ENCODE data around the gene SLC29A1. TPM values are rescaled to one million over a fixed set of nuclear protein-coding genes. Genes with fewer than 3 reads are reported as not detected.
A peak's percentile ranks its signal among the peaks of the same experiment; 100 is the strongest.

The SLC29A1 gene
- total and polyA plus RNA-seq, 2 donors (not counting 3 experiments of a cell fraction or from before 2014, with no cell fraction given) = 202 to 539 TPM

GRCh38 chr6:44250067-44250717 is 26.8 kb downstream of the SLC29A1 start:
- dilution Hi-C loops (cut with MboI; ENCODE audit: extremely low pct_ligation_motif_present, low sequenced_read_pairs) = no loop called here
- CTCF ChIA-PET = no interaction called here
- Histone ChIP-seq H3K4me1 (ENCODE audit: control insufficient read depth, extremely low read depth, insufficient read depth, low read length) (peaks cover 26% of the 10 kb centered on the region), H3K9ac (replicated peaks; ENCODE audit: extremely low read depth, insufficient read depth, low read length) (no peak overlapping the region), H3K9me3 (replicated peaks; ENCODE audit: control insufficient read depth, insufficient read depth, low read length) (no peaks in the 10 kb centered on the region), H3K27me3 (ENCODE audit: control insufficient read depth in 2 of 2, insufficient read depth in 2 of 2, low read length in 2 of 2) (no peaks in the 10 kb centered on the region), H3K4me3 (replicated peaks in 1 of 3; ENCODE audit: insufficient read depth in 1 of 3, low read depth in 1 of 3, low read length in 3 of 3) (no peak overlapping the region), H3K4me2 (ENCODE audit: insufficient read depth, low read length) (peak overlapping the region; percentile 13), H3K36me3 (ENCODE audit: control insufficient read depth in 2 of 2, extremely low read depth in 1 of 2, insufficient read depth in 2 of 2, low read length in 2 of 2) (peaks cover 45 to 48% of the 10 kb centered on the region in 2 experiments), H3K9me1 (replicated peaks; ENCODE audit: control insufficient read depth, extremely low read depth, insufficient read depth, low read length) (no peaks in the 10 kb centered on the region), H2AFZ (ENCODE audit: low read depth, low read length) (no peak overlapping the region), H3K79me2 (ENCODE audit: control insufficient read depth, insufficient read depth, low read length) (peaks cover 64% of the 10 kb centered on the region), H4K20me1 (replicated peaks; ENCODE audit: control insufficient read depth, extremely low read depth, insufficient read depth, low read length) (peaks cover 9% of the 10 kb centered on the region), H3K27ac (ENCODE audit: insufficient read depth, low read depth, low read length) (no peak overlapping the region)
- TF ChIP-seq GATA2 (IDR thresholded peaks at IDR 0.05; ENCODE audit: insufficient read depth, insufficient read length, low read depth, low read length) (no peak), POLR2A (IDR thresholded peaks at IDR 0.05; ENCODE audit: low read depth, low read length) (peak; percentile 56)
- FAIRE-seq (no peak), DNase-seq (ENCODE audit: low read depth, low spot score) (no peak)
- intact Hi-C loops (cut with micrococcal nuclease) = no loop called here
- POLR2A ChIA-PET = no interaction called here
- TSS peak; percentile 17 for BruUV-seq (replicated peaks)

- no TSS peak for BruUV-seq (replicated peaks)
- Histone ChIP-seq H3K4me2 (ENCODE audit: insufficient read depth, low read length) (peak overlapping the region; percentile 13), H4K20me1 (replicated peaks; ENCODE audit: control insufficient read depth, extremely low read depth, insufficient read depth, low read length) (peaks cover 9% of the 10 kb centered on the region), H3K4me3 (replicated peaks in 1 of 3; ENCODE audit: insufficient read depth in 1 of 3, low read depth in 1 of 3, low read length in 3 of 3) (no peak overlapping the region), H3K9me3 (replicated peaks; ENCODE audit: control insufficient read depth, insufficient read depth, low read length) (no peaks in the 10 kb centered on the region), H3K9ac (replicated peaks; ENCODE audit: extremely low read depth, insufficient read depth, low read length) (no peak overlapping the region), H3K27ac (ENCODE audit: insufficient read depth, low read depth, low read length) (no peak overlapping the region), H3K4me1 (ENCODE audit: control insufficient read depth, extremely low read depth, insufficient read depth, low read length) (peaks cover 28% of the 10 kb centered on the region), H3K36me3 (ENCODE audit: control insufficient read depth in 2 of 2, extremely low read depth in 1 of 2, insufficient read depth in 2 of 2, low read length in 2 of 2) (peaks cover 45 to 50% of the 10 kb centered on the region in 2 experiments), H3K27me3 (ENCODE audit: control insufficient read depth in 2 of 2, insufficient read depth in 2 of 2, low read length in 2 of 2) (no peaks in the 10 kb centered on the region), H2AFZ (ENCODE audit: low read depth, low read length) (no peak overlapping the region), H3K9me1 (replicated peaks; ENCODE audit: control insufficient read depth, extremely low read depth, insufficient read depth, low read length) (no peaks in the 10 kb centered on the region), H3K79me2 (ENCODE audit: control insufficient read depth, insufficient read depth, low read length) (peaks cover 65% of the 10 kb centered on the region)
- ChIA-PET POLR2A (no interaction called here), CTCF (no interaction called here)
- TF ChIP-seq POLR2AphosphoS5 (IDR thresholded peaks at IDR 0.05; ENCODE audit: insufficient read depth, low read depth, low read length) = peak; percentile 16
- TF ChIP-seq EZH2 (IDR thresholded peaks at IDR 0.05; ENCODE audit: borderline replicate concordance, low read depth, low read length, severe bottlenecking) = no peak
- no peak for TF ChIP-seq MYC (IDR thresholded peaks at IDR 0.05; ENCODE audit: low read depth, low read length)
- TF ChIP-seq POLR2A (IDR thresholded peaks at IDR 0.05; ENCODE audit: low read depth, low read length) = no peak
- TF ChIP-seq, protein P1, sequence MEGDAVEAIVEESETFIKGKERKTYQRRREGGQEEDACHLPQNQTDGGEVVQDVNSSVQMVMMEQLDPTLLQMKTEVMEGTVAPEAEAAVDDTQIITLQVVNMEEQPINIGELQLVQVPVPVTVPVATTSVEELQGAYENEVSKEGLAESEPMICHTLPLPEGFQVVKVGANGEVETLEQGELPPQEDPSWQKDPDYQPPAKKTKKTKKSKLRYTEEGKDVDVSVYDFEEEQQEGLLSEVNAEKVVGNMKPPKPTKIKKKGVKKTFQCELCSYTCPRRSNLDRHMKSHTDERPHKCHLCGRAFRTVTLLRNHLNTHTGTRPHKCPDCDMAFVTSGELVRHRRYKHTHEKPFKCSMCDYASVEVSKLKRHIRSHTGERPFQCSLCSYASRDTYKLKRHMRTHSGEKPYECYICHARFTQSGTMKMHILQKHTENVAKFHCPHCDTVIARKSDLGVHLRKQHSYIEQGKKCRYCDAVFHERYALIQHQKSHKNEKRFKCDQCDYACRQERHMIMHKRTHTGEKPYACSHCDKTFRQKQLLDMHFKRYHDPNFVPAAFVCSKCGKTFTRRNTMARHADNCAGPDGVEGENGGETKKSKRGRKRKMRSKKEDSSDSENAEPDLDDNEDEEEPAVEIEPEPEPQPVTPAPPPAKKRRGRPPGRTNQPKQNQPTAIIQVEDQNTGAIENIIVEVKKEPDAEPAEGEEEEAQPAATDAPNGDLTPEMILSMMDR (IDR thresholded peaks at IDR 0.05; ENCODE audit: extremely low read depth in 1 of 2, insufficient read depth in 1 of 2, low read depth in 1 of 2, low read length in 2 of 2) = no peak
- TF ChIP-seq FOS (IDR thresholded peaks at IDR 0.05; ENCODE audit: borderline replicate concordance, insufficient read depth, low read length) = no peak
- intact Hi-C loops (cut with micrococcal nuclease) (no loop called here), dilution Hi-C loops (cut with MboI; ENCODE audit: extremely low pct_ligation_motif_present, low sequenced_read_pairs) (no loop called here)
- no peak for DNase-seq (ENCODE audit: low read depth, low spot score)
- no peak for FAIRE-seq
Observed at GRCh38 chr6:44250718-44251123, 27.3 kb downstream of the SLC29A1 start.
